ENCODE measurements around the gene CYP17A1. TPM values are rescaled to one million over a fixed set of nuclear protein-coding genes. Genes with fewer than 3 reads are reported as not detected.

Gene CYP17A1
- polyA plus RNA-seq, 2 of the 4 experiments (the other 2 are of a cell fraction), result not detected

DNA sequence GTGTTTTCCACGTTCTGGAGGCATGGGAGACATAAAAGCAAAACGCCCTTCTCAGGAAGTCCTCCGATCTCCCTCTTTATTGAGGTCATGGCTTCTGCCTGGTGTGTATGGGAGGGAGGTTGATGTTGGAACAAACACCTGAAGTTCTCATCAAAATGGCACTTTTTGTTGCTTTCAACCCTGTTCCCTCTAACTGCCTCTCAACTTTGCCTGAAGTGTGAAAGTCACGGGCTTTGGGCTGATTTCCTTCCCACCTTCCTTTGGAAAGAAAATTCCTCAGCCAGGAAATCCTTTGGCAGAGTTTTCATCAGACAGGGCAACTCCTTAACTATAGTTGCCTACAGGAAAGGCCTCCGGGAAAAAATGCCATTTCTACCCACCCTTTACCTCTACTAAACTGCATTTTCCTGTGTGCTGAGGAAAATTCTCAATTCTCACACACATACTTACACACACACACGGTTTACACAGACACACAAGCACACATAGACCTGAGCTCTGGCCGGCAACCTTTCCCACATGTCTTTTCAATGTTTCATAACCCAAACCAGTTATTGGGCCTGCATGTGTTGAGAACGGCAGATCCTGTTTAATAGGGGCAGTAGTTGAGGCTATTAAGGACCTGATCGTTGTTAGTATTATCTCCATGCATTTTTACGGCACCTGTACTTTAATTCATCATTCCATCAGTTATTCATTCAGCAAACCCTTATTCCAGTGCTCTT lies 36.4 kb downstream of the CYP17A1 start:
- DNase-seq (ENCODE audit: low read depth in 1 of 2, low spot score in 1 of 2) (no peak), FAIRE-seq (no peak), ATAC-seq (no peak)
- Histone ChIP-seq H3K4me2 (no peak overlapping the region), H3K9me3 (no peaks in the 10 kb centered on the region), H3K4me3 (no peak overlapping the region), H3K27ac (no peak overlapping the region), H3K4me1 (0 out of 3 replicates have a peak, but pooled peaks cover 3% of the 10 kb centered on the region)
- ChIA-PET POLR2A (no interaction called here), CTCF (no interaction called here)
- TF ChIP-seq POLR2A (IDR thresholded peaks at IDR 0.05; ENCODE audit: low read length) (no peak), ZFP36 (IDR thresholded peaks at IDR 0.05; ENCODE audit: borderline replicate concordance, partially characterized antibody) (no peak), NR3C1 (IDR thresholded peaks at IDR 0.05) (no peak), HDAC2 (IDR thresholded peaks at IDR 0.05) (no peak), JUN (IDR thresholded peaks at IDR 0.05) (no peak), GATA3 (IDR thresholded peaks at IDR 0.05; ENCODE audit: borderline replicate concordance) (no peak), EP300 (IDR thresholded peaks at IDR 0.05) (no peak), MAZ (IDR thresholded peaks at IDR 0.05; ENCODE audit: borderline replicate concordance, low read depth, low read length) (no peak), CHD2 (IDR thresholded peaks at IDR 0.05; ENCODE audit: low read length, partially characterized antibody) (no peak), POLR2AphosphoS2 (conservative IDR thresholded peaks at IDR 0.05; ENCODE audit: low read length) (no peak), FOSB (CRISPR knock-in tag; IDR thresholded peaks at IDR 0.05) (no peak)
- TF ChIP-seq, protein P1, sequence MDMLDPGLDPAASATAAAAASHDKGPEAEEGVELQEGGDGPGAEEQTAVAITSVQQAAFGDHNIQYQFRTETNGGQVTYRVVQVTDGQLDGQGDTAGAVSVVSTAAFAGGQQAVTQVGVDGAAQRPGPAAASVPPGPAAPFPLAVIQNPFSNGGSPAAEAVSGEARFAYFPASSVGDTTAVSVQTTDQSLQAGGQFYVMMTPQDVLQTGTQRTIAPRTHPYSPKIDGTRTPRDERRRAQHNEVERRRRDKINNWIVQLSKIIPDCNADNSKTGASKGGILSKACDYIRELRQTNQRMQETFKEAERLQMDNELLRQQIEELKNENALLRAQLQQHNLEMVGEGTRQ (IDR thresholded peaks at IDR 0.05), result no peak
- WGBS (ENCODE audit: missing lambda C conversion rate), result 86% methylated on average over 10 of the region's 10 CpGs

DNA sequence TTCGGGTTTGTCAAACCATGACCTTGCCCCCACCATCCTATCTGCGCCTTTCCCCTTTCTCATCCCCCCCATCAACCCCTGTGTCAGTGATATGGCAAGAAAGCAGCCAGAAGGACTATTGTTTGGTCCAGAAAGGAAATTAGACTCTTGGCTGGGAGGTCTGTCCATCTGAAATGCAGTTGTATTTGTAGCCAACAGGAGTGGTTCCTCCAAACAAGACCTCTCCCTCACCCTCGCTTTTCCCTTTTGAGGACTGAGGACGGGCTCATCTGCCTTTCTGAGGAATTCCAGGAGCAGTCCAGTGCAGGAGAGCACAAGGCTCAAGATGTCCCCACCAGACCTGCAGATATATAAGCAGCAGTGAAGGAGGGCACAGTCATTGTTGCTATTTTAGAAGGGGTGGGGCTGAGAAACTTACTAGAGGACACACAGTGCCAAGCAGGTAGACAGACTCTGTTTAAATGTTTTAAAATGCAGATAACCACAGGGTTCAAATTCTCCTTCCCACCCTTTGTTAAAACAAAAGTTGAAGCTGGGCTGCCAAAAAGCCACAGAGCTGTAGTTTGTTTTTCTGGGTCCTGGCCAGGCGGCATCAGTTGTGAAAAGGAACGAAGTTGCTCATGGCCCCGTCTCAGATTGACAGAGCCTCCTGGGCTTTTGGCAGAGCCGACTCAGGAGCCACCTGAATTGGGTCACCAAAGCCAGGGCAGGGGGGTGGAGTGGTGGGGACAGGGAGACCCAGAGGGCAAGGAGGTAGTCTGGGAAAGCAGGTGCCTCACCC lies 37.3 kb downstream of the CYP17A1 start:
- CTCF ChIA-PET, result no interaction called here
- ATAC-seq (no peak), FAIRE-seq (no peak), DNase-seq (ENCODE audit: low read depth in 1 of 2, low spot score in 1 of 2) (no peak)
- Histone ChIP-seq H3K4me2 (no peak overlapping the region), H3K27ac (no peak overlapping the region), H3K4me1 (0 out of 3 replicates have a peak, but pooled peaks cover 3% of the 10 kb centered on the region), H3K9me3 (no peaks in the 10 kb centered on the region), H3K4me3 (no peak overlapping the region)
- POLR2A ChIA-PET, result no interaction called here
- TF ChIP-seq JUN (IDR thresholded peaks at IDR 0.05) (no peak), MYC (IDR thresholded peaks at IDR 0.05; ENCODE audit: borderline replicate concordance, low read length) (no peak), CHD2 (IDR thresholded peaks at IDR 0.05; ENCODE audit: low read length, partially characterized antibody) (no peak), HOXA7 (CRISPR knock-in tag; IDR thresholded peaks at IDR 0.05) (no peak), RAD21 (conservative IDR thresholded peaks at IDR 0.05 in 1 of 2, IDR thresholded peaks at IDR 0.05 in 1 of 2) (no peak), HOXB5 (CRISPR knock-in tag; IDR thresholded peaks at IDR 0.05) (no peak), MAZ (IDR thresholded peaks at IDR 0.05; ENCODE audit: borderline replicate concordance, low read depth, low read length) (no peak), HEYL (CRISPR knock-in tag; IDR thresholded peaks at IDR 0.05) (no peak), POLR2AphosphoS2 (conservative IDR thresholded peaks at IDR 0.05; ENCODE audit: low read length) (no peak), FOSB (CRISPR knock-in tag; IDR thresholded peaks at IDR 0.05) (no peak), SMC3 (IDR thresholded peaks at IDR 0.05) (no peak), CBX8 (IDR thresholded peaks at IDR 0.05) (no peak), HDAC2 (IDR thresholded peaks at IDR 0.05) (no peak), TP53 (CRISPR knock-in tag; IDR thresholded peaks at IDR 0.05) (no peak), ZNF302 (CRISPR knock-in tag; IDR thresholded peaks at IDR 0.05) (no peak)
- TF ChIP-seq, protein P2, sequence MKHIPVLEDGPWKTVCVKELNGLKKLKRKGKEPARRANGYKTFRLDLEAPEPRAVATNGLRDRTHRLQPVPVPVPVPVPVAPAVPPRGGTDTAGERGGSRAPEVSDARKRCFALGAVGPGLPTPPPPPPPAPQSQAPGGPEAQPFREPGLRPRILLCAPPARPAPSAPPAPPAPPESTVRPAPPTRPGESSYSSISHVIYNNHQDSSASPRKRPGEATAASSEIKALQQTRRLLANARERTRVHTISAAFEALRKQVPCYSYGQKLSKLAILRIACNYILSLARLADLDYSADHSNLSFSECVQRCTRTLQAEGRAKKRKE (CRISPR knock-in tag; IDR thresholded peaks at IDR 0.05; ENCODE audit: low read depth), result no peak
- TF ChIP-seq, protein P1 (IDR thresholded peaks at IDR 0.05), result no peak
- TF ChIP-seq, protein P3, sequence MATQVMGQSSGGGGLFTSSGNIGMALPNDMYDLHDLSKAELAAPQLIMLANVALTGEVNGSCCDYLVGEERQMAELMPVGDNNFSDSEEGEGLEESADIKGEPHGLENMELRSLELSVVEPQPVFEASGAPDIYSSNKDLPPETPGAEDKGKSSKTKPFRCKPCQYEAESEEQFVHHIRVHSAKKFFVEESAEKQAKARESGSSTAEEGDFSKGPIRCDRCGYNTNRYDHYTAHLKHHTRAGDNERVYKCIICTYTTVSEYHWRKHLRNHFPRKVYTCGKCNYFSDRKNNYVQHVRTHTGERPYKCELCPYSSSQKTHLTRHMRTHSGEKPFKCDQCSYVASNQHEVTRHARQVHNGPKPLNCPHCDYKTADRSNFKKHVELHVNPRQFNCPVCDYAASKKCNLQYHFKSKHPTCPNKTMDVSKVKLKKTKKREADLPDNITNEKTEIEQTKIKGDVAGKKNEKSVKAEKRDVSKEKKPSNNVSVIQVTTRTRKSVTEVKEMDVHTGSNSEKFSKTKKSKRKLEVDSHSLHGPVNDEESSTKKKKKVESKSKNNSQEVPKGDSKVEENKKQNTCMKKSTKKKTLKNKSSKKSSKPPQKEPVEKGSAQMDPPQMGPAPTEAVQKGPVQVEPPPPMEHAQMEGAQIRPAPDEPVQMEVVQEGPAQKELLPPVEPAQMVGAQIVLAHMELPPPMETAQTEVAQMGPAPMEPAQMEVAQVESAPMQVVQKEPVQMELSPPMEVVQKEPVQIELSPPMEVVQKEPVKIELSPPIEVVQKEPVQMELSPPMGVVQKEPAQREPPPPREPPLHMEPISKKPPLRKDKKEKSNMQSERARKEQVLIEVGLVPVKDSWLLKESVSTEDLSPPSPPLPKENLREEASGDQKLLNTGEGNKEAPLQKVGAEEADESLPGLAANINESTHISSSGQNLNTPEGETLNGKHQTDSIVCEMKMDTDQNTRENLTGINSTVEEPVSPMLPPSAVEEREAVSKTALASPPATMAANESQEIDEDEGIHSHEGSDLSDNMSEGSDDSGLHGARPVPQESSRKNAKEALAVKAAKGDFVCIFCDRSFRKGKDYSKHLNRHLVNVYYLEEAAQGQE (IDR thresholded peaks at IDR 0.05), result no peak
- 81% methylated on average over 8 of the region's 8 CpGs for WGBS (ENCODE audit: missing lambda C conversion rate)
